Kidney epithelial cell (primary cell): ENCODE results near the gene DDAH1. TPM values are rescaled to one million over a fixed set of nuclear protein-coding genes. Genes with fewer than 3 reads are reported as not detected.

Source experiments
- DNase-seq: peaks from one replicate; pipeline ENCODE4 v3.0.0-alpha.2; 2010; ENCODE audit warnings: low read depth
- H3K27me3 ChIP-seq: 2 replicates; pipeline ENCODE4 v1.6.0; 2011; ENCODE audit warnings: low read length; ENCODE audit not compliant: control insufficient read depth, insufficient read depth
- H3K36me3 ChIP-seq: 2 replicates; pipeline ENCODE4 v1.5.1; 2011; ENCODE audit warnings: low read length; ENCODE audit not compliant: control insufficient read depth, insufficient read depth
- H3K4me3 ChIP-seq: 2 replicates; pipeline ENCODE4 v1.5.1; 2011; ENCODE audit warnings: low read depth, mild to moderate bottlenecking, control low read depth, low read length
- total RNA-seq: library from RNA; depleted of rRNA; stranded (reverse); fragments of >200 nt; gene quantifications from 2 replicates; pipeline ENCODE4 v1.2.3, GENCODE V29; 2015
- TF ChIP-seq, protein P1 (sequence below): IDR thresholded peaks from 2 replicates; pipeline ENCODE4 v1.5.1; 2011; ENCODE audit warnings: mild to moderate bottlenecking, moderate library complexity, low read length, control low read depth, inconsistent platforms; ENCODE audit not compliant: insufficient read depth, poor library complexity, severe bottlenecking

The DDAH1 gene
- total RNA-seq, 1 donor from 2014 or later = 33.4 TPM

GRCh38 chr1:85289207-85289847, 175.6 kb downstream of the DDAH1 start:
- DNase-seq = peak; percentile 94
- Histone ChIP-seq H3K4me3 (no peak overlapping the region), H3K27me3 (no peaks in the 10 kb centered on the region), H3K36me3 (no peaks in the 10 kb centered on the region)
- TF ChIP-seq, protein P1, sequence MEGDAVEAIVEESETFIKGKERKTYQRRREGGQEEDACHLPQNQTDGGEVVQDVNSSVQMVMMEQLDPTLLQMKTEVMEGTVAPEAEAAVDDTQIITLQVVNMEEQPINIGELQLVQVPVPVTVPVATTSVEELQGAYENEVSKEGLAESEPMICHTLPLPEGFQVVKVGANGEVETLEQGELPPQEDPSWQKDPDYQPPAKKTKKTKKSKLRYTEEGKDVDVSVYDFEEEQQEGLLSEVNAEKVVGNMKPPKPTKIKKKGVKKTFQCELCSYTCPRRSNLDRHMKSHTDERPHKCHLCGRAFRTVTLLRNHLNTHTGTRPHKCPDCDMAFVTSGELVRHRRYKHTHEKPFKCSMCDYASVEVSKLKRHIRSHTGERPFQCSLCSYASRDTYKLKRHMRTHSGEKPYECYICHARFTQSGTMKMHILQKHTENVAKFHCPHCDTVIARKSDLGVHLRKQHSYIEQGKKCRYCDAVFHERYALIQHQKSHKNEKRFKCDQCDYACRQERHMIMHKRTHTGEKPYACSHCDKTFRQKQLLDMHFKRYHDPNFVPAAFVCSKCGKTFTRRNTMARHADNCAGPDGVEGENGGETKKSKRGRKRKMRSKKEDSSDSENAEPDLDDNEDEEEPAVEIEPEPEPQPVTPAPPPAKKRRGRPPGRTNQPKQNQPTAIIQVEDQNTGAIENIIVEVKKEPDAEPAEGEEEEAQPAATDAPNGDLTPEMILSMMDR = no peak

DNA sequence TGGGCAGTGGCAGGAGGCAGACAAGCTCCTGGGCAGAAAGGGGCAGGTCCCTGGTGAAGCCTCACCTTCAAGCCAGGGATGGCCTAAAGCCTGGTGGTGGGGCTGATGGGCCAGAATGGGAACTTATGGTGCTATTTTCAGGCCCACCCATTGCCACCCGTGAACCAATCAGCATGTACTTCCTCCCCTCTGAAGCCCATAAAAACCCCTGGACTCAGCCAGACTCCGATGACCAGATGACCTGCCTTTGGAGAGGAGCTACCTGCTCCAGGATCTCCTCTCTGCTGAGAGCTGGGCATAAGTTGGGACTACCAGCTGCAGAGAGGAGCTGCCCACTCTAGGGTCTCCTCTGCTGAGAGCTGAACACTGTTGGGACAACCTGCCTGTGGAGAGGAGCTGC, 180.8 kb downstream of the DDAH1 start:
- Histone ChIP-seq H3K36me3 (no peaks in the 10 kb centered on the region), H3K27me3 (no peaks in the 10 kb centered on the region), H3K4me3 (no peak overlapping the region)
- TF ChIP-seq, protein P1 = no peak
- no peak for DNase-seq

DNA sequence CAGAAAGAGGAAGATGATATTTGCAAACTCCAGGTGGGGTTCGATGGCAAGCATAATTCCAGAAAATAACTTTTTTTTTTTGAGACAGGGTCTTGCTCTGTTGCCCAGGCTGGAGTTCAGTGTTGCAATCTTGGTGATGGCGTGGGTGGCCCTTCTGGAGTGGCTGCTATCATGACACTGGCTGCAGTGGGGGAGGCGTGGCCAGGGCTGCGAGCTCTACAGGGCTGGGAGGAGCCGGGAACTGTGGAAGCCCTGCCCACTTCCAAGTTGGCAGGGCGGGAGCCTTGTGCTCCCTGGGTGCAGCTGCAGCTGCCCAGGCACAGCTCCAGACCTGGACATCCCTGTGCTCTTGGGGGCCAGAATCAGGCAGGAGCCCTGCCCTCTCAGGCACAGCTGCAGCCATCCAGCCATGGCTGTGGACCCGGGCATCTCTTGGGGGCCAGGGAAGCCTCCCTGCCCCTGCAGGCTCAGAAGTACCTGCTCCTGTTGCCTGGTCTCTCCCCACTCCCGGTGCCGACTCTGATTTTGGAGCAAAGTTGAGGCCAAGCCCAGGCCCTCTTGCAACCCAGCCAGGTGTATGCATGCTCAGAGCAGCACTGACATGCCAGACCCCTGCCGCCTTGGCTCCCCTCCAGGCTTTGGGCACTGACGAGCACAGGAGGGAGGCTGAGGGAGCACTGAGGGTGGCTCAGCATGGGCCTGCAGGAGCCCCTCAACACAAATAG, 181.3 kb downstream of the DDAH1 start:
- no peaks in the 10 kb centered on the region for H3K27me3 ChIP-seq
- DNase-seq = no peak
- TF ChIP-seq, protein P1 = no peak

GRCh38 chr1:85282424-85282823, 182.5 kb downstream of the DDAH1 start:
- TF ChIP-seq, protein P1 = peak; percentile 23
- DNase-seq = no peak
- Histone ChIP-seq H3K4me3 (no peak overlapping the region), H3K27me3 (no peaks in the 10 kb centered on the region), H3K36me3 (no peaks in the 10 kb centered on the region)

More for the DNA sequence above, 181.3 kb downstream of the DDAH1 start:
- Histone ChIP-seq H3K36me3 (no peaks in the 10 kb centered on the region), H3K4me3 (no peak overlapping the region)

DNA sequence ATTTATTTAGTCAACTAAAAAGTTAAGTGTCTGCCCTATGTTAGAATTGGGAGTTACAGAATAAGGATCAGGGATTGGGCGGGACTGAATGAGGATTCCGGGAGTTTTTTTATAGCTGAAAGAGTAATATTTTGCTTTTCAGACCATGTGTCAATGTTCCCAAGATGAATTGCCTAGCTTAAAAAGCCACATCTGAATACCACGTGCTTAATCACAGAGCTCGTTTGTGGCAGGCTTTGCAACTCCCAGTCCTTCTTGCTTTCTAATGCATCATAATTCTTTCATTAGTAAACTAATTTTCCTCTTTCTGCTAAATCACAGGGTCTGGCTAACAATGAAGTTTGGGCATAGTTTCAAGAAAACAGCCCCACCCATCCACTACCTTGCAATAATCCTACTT, 184.3 kb downstream of the DDAH1 start:
- no peak for DNase-seq
- H3K4me3 ChIP-seq = no peak overlapping the region

More for the DNA sequence above, 184.3 kb downstream of the DDAH1 start:
- Histone ChIP-seq H3K27me3 (no peaks in the 10 kb centered on the region), H3K36me3 (no peaks in the 10 kb centered on the region)
- TF ChIP-seq, protein P1 = no peak
